Right lobe of liver (tissue), 4 donors: ENCODE results near the gene IGSF21.

Experiments used
- POLR2A ChIP-seq: fragments of 450-650 bp; IDR thresholded peaks from one replicate; pipeline ENCODE4 v1.6.1; 2017; ENCODE audit warnings: antibody characterized with exemption, mild to moderate bottlenecking
- TF ChIP-seq, protein P1 (sequence below), 4 donors: fragments of 200-600 bp in 3 of 4; fragments of 450-650 bp in 1 of 4; IDR thresholded peaks; one replicate each; pipeline versions ENCODE4 v1.5.1 to v1.8.0; 2016 to 2022; ENCODE audit warnings: antibody characterized with exemption in 4 of 4, mild to moderate bottlenecking in 2 of 4
- donor health status: DM: no; HTN: no; CAD: no.
- donor health status: DM: no; HTN: no; CAD: no.
- donor health status: DM: no; HTN: yes; CAD: no.

GRCh38 chr1:18160290-18160942 lies 52.8 kb downstream of the IGSF21 start:
- TF ChIP-seq POLR2A, result no peak
- TF ChIP-seq, protein P1, sequence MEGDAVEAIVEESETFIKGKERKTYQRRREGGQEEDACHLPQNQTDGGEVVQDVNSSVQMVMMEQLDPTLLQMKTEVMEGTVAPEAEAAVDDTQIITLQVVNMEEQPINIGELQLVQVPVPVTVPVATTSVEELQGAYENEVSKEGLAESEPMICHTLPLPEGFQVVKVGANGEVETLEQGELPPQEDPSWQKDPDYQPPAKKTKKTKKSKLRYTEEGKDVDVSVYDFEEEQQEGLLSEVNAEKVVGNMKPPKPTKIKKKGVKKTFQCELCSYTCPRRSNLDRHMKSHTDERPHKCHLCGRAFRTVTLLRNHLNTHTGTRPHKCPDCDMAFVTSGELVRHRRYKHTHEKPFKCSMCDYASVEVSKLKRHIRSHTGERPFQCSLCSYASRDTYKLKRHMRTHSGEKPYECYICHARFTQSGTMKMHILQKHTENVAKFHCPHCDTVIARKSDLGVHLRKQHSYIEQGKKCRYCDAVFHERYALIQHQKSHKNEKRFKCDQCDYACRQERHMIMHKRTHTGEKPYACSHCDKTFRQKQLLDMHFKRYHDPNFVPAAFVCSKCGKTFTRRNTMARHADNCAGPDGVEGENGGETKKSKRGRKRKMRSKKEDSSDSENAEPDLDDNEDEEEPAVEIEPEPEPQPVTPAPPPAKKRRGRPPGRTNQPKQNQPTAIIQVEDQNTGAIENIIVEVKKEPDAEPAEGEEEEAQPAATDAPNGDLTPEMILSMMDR (IDR thresholded peaks at IDR 0.05), result no peak
